GM21717 (cell line): ENCODE data around the gene GOLGA8N.
"Not testable (repeated sequence)": the region's sequence is repeated elsewhere in the genome, so short reads cannot be mapped to it uniquely, and the experiment has no call there.

Experiments
- ATAC-seq: cut with Tn5 transposase; IDR thresholded peaks from one replicate; pipeline ENCODE4 v1.9.1; 2021; ENCODE audit warnings: mild to moderate bottlenecking, moderate library complexity; ENCODE audit not compliant: unreplicated experiment

GOLGA8N gene

DNA sequence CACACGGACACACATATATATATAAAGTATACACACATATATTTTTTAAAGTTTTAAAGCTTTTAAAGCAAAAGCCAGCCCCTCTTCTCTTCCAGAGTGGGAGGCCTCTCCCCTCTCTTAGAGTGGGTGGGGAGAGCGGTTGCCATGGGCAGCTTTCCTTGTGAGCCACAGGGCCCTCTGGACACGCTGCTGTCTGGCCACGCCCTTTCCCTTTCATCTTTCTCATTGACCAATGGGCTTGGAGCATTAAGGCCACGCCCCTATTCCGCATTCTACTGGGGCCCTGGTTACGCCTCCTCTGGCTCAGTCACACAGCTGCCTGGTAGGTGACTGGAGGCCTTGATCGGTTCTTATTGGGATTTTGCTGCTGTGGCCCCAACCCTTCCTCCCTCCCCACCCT, at the start of gene GOLGA8N:
Gene GOLGA8N, plus strand, starts transcription at position 306 of the 400 bp plus-strand sequence.
- not testable (repeated sequence) for ATAC-seq

DNA sequence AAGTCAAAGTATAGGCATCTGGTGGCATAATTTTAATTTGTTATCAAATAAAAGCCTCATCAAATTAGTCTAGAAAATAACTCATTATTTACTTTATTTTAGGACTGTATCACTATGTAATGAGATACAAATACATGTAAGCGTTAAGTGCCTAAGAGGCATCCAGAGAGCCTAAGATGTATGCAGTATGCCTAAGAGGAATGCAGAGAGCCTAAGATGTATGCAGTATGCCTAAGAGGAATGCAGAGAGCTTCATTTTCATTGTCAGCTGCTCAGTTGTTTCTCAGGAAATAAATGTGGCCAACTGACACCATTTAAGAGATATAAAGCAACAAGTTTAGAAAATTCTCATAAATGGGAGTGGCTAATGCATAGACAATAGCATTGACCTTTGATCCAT, 49.8 kb upstream of the GOLGA8N start:
- not testable (repeated sequence) for ATAC-seq

DNA sequence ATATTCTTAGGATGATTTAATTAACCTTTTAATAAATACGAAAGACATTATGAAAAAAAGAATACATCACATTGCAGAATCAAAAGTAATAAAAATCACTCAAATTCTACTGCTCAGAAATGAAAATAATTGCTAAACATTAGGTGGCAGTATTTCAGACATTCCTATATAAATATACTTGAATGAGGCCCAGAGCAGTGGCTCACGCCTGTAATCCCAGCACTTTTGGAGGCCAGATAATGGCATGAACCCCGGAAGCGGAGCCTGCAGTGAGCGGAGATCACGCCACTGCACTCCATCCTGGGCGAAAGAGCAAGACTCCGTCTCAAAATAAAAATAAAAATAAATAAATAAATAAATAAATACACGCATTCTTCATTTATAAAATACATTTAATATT, 48.1 kb upstream of the GOLGA8N start:
- not testable (repeated sequence) for ATAC-seq

DNA sequence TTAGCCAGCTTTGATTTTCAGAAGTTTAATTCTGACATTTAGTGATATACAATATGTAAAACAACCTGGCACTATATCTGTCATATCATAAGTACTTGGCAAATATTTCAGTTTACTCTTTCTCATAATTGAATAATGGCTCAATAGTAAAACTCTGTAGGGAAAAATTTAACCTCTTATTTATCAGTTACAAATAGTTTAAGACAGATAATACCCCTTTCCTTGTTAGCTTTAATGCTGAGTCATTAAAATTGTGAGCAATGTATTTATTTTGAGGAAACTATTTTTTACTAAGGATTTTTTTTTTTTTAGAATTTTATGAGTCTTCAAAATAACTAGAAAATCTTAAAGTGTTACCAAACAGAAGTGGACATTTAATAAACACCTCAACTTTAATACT, 38.7 kb upstream of the GOLGA8N start:
- ATAC-seq: not testable (repeated sequence)

DNA sequence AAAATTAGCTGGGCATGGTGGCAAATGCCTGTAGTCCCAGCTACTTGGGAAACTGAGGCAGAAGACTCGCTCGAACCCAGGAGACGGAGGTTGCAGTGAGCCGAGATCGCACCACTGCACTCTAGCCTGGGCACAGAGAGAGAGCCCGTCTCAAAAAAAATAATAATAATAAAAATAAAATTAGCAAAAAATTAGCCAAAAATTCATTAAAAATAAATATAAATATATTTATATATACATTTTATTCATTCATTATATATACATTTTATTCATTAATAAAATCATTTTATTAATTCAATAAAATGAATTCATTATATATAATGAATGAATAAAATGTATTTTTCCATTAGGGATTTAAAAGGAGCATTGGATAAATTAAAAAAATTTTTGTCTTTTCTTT, 31.1 kb upstream of the GOLGA8N start:
- ATAC-seq: not testable (repeated sequence)

DNA sequence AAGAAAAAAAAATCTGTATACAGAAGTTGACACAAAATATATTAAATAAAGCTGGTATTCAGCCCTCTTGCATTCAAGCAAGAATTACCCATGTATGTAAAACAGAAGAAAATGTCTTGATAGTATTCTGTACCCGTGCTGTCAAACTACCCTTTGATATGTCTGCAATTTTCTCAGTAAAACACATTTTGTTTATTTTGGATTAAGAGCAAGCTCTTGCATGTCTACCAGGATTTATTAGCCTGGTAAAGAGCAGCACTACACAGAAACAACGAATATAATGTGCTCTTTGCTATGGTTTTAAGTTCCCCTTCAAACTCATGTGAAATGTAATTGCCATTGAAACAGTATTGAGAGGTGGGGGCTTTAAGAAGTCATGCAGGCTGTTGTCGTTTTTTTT, 24.3 kb upstream of the GOLGA8N start:
- ATAC-seq: not testable (repeated sequence)

DNA sequence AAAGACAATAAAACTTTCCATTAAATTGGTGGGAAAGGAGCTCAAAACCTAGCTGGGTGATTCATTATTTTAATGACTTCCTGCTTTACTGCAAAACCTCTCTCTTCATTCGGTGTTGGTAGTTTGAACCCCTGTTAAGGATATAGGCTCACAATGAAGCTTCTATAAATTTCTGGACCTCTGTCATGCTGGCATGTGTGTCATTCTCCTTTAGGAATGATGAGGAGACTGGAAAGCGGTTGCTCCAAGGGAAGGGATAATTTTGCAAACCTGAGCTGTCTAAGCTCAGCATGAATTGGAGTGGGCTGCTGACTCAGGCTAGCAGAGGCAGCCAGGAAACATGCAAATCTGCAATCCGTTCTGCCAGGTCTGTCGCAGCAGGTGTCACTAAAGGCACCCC, 14.8 kb upstream of the GOLGA8N start:
- not testable (repeated sequence) for ATAC-seq

DNA sequence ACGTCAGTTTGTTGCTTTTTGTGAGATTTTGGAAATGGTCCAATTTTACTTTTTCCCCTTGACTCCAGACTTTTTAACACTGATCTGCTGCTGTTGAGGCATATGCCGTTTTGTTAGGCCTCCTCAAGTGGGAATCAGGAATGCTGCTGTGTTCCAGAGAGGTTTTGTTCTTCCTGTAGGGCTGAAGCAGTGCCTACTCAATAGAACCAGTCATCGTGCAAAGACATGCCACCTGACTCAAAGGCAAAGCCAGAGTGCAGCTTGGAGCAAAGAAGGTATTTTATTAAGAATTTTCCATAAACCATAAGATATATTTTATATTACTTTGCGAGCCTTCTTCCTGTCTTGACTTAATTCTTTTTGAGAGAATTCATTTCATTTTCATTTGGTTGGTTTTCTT, 7.4 kb upstream of the GOLGA8N start:
- not testable (repeated sequence) for ATAC-seq

DNA sequence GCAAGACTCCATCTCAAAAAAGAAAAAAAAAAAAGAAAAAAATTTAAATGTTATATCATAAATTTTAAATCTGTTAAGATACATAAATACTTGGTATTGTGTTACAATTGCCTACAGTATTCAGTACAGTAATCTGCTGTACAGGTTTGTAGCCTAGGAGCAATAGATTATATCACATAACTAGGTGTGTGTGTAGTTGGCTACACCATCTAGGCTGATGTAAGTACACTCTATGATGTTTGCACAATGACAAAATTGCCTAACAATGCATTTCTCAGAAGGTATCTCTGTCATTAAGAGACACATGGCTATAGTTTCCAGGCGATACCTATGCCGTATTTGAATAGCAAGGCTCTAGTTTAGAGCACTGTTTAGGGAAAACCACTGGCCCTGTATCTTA, 16.3 kb downstream of the GOLGA8N start:
- ATAC-seq: not testable (repeated sequence)

DNA sequence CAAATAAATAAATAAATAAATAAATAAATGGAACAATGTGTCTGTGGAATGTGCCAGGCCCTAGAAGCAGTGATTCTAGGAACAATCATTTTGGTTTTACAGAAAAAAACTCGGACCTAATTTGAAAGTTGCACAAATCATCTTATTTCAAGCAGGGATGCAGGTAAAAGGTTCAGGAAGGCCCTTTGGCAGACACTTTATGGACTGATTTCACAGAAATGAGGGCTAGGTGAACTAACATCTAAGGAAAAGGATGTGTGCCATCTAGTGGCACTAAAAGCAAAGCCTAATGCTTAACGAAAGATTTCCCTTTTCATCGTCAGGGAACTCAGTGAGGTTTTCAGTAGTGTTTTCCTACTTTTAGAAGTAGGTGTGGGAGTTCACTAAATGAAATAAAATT, 17.5 kb downstream of the GOLGA8N start:
- ATAC-seq: not testable (repeated sequence)

DNA sequence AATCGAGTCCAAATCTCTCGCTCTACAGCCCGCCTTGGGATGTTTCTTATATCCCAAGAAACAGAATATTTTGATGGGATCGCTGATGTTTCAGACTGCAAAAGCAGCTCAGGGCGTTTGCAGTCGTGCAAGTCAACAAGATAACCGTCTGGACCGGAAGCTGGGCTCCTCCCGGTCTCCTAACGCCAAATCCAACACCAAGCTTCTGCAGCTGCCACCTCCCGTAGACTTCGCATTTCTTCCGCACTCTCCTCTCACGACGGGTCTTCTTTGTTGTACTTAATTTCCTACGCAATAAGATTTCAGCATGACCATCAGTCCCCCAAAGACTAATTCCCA, 21.4 kb downstream of the GOLGA8N start:
- ATAC-seq: peak; percentile 13

DNA sequence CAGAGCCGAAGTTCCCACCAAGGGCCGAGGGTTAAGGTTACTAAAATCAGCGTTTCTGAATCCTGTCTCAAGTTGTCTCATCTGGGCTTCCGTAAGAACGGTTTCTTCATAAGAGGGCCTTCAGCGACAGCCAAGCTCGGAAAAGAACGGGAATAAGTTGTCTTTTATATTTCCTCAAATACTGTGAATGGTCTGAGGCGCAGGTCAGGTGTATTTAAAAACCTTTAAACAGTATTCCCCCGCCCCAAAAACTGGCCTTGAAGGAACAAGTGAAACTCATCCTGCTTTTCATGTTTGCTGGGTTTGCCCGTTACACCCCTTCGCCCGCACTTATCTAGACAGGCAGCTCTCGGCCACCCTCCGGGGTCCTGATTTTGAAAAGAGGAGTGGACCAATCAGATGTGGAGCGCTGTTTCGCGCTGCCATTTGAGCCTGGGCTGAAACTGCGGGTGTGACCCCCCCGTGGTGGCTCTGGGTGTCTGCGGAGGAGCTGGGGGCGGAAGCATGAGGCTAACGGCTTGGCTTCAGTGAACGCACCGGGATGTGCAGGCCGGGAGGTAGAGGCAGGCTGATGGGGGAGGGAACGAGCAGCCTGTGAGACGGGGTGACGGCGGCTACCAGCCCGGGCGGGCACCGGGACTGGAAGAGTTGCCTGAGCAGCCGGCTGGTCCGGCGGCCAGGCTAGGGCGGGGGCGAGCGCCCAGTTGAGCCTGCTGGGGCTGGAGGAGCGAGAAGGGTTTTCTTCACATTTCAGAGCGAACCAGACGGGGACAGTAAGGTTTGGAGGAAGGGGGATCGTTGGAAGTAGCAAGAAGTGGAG, 22.0 kb downstream of the GOLGA8N start, which contains the start of gene ARHGAP11A:
Gene ARHGAP11A, plus strand, starts transcription at position 454 of the 820 bp plus-strand sequence. CDS start 708 bp downstream, outside the sequence.
- peak; percentile 79 for ATAC-seq

DNA sequence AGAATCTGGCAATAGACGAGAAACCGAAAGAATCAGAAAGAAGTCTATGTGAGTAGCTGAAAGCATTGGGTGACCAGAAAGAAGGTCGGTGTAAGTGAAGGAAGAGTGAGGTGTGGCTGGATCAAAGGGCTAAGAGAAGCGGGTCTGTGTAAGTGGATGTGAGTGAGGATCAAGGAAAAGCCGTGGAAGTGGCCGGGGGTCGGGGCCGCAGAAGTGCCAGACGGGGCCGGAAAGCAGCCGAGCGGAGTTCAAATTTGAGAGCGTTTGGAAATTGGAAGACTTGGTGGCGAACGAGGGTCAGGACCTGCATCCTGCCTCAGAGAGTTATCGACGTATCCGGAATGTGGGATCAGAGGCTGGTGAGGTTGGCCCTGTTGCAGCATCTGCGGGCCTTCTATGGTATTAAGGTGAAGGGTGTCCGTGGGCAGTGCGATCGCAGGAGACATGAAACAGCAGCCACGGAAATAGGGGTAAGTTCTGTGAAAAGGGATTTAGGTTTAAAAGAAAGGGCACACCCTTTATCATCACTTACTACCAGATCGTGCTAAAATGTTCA, 22.7 kb downstream of the GOLGA8N start:
- ATAC-seq: peak; percentile 14

DNA sequence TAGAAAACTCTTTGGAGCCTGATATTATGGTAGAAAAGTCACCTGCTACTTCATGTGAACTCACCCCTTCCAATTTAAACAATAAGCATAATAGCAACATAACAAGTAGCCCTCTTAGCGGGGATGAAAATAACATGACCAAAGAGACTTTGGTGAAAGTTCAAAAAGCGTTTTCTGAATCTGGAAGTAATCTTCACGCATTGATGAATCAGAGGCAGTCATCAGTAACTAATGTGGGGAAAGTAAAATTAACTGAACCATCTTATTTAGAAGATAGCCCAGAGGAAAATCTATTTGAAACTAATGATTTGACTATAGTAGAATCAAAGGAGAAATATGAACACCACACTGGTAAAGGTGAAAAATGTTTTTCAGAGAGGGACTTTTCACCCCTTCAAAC, 43.2 kb downstream of the GOLGA8N start:
- no peak for ATAC-seq

DNA sequence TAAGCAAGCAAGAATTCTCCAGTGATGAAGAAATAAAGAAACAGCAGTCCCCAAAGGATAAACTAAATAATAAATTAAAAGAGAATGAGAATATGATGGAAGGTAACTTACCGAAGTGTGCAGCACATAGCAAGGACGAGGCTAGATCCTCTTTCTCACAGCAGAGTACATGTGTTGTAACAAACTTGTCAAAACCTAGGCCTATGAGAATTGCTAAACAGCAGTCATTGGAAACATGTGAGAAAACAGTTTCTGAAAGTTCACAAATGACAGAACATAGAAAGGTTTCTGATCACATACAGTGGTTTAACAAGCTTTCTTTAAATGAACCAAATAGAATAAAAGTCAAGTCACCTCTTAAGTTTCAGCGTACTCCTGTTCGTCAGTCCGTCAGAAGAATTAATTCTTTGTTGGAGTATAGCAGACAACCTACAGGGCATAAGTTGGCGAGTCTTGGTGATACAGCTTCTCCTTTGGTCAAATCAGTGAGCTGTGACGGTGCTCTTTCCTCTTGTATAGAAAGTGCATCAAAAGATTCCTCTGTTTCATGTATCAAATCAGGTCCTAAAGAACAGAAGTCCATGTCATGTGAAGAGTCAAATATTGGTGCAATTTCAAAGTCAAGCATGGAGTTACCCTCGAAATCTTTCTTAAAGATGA, 43.8 kb downstream of the GOLGA8N start:
- no peak for ATAC-seq

DNA sequence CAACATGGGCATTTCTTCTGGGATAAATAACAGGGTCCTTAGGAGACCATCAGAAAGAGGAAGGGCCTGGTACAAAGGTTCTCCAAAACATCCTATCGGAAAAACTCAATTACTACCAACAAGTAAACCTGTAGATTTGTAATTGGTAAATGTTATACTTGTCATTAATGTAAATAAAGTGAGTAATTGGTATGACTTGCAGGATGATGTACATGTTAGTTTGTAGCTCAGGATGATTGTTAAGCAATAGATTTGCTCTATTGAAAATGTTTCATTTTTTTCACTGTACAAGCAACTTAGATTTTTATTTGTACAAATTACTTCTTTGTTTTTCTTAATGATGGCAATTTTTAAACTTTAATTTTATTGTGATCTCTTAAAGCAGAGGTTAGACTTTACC, 44.4 kb downstream of the GOLGA8N start:
- ATAC-seq: no peak

DNA sequence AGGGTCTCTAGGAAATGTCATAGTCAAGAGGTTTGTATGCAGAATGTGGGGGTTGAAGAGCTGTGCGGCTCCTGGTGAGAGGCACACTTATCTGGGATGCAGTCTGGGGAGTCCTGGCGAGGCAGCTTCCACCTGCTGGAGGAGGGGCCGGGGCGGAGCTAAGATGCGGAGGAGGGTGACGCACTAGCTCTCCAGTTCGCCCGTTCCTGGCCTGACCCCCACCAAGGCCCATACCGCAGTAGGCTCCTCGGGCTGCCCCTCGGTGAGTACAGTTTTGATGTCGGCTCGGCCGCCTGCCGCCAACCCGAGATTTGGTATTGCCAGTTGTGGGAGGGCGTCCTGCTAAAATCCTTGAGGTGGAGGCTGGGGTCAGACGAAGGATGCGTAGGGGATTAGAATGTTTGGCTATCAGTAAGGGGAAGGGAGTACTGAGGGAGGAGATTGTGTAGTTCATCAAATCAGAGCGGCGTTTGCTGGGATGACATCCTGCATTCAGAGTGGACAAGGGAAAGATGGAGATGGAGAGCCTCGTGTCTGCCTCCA, 48.3 kb downstream of the GOLGA8N start, which contains the start of gene SCG5:
Gene SCG5, plus strand, starts transcription at position 194 of the 543 bp plus-strand sequence. CDS start 1,883 bp downstream, outside the sequence.
- ATAC-seq: no peak

DNA sequence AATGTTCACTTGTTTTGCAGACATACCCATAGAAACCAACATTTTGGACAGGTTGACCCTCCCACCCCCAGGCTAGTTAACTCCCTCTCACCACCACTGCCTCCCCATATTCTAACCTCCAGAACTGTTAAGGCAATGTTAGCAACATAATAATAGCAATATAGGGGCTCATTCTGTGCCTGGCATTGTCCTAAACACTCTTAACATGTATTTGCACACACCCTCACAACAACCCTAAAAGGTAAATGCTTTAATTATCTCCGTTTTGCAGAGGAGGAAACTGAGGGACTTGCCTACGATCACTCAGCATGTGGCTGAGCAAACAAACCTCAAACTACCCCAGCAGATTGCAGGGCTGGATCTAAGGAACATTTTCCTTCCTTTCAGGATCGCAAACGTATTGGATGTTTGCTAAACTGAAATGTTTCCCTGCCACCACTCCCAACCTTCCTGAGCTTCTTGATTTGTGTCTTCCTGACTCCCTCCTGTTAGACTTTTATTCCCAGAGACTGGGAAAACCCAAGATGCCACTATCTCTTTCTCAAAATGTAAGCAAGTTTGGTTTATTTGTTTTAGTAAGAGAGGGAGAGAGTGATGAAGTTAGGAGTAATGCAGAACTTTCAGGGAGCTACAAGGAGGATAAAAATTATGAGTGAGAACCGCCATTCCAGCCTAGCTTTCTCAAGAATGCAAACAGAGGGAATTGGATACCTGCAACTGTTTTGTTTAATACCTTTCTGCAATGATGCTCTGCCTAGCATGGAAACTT, 49.6 kb downstream of the GOLGA8N start:
- no peak for ATAC-seq

DNA sequence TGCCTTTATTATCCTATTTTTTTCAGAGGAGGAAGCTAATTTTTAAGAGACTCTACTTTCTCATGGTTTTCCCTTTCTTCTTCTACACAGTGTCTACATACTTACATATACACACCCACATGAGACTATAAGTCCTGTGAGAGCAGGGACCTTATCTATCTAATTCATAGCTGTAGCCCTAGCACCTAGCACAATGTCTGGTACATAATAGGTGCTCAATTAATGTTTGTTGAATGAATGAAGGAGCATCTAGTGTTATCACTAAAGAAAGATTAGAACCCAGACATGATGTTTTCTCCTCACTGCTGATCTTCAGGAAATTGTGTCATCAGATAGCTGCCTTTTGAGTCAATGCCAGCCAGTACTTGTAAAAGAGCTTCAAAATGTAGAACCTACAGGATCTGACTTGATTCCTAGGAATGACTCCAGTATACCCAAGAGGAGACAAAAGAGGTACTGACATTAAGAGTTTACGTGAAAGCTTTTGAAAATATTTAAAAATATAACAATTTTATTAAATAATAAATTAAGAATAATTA, 50.7 kb downstream of the GOLGA8N start:
- ATAC-seq: no peak

DNA sequence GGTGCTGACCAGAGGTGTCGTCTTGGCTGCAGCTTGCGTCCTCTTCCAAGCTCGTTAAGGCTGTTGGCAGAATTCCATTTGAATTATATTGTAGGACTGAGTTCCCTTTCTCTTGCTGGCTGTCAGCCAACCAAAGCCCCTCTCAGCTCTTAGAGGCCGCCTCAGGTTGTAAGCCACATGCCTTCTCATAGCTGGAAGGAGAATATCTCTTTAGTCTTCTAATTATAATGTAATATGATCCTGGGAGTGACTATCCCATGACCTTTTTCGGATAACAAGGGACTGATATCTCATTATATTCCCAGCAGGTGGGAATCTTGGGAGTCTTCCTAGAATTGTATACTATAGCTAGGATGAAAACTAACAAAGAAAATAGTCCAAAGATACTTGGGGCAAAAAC, 53.0 kb downstream of the GOLGA8N start:
- no peak for ATAC-seq
